COLO668 (cell line): Measurements from ENCODE around the gene KRTAP10-11.
"Not testable (repeated sequence)": the region's sequence is repeated elsewhere in the genome, so short reads cannot be mapped to it uniquely, and the experiment has no call there.

Experiments used
- DNase-seq: peaks from one replicate; lab custom pipeline; 2025; ENCODE audit not compliant: unreplicated experiment; lab: John Stamatoyannopoulos, UW

Gene KRTAP10-11

GRCh38 chr21:44646366-44647221 is at the start of gene KRTAP10-11:
Gene KRTAP10-11, plus strand, starts transcription at chr21:44646414. Its CDS starts 45 bp downstream, at chr21:44646459.
- DNase-seq = peak; percentile 24

- DNase-seq = no peak
Measured at GRCh38 chr21:44598061-44598460, 48.2 kb upstream of the KRTAP10-11 start.

- no peak for DNase-seq
Measured at GRCh38 chr21:44599264-44600029, 46.8 kb upstream of the KRTAP10-11 start.

GRCh38 chr21:44600118-44600978 is 45.9 kb upstream of the KRTAP10-11 start, which contains the start of gene KRTAP10-7:
Gene KRTAP10-7, plus strand, starts transcription at chr21:44600597. Its CDS starts 25 bp downstream, at chr21:44600622.
- DNase-seq = not testable (repeated sequence)

GRCh38 chr21:44601091-44601490 is 45.1 kb upstream of the KRTAP10-11 start:
- DNase-seq = not testable (repeated sequence)

- no peak for DNase-seq
Measured at GRCh38 chr21:44601596-44602462, 44.4 kb upstream of the KRTAP10-11 start.

- no peak for DNase-seq
Measured at GRCh38 chr21:44602463-44602850, 43.8 kb upstream of the KRTAP10-11 start.

- no peak for DNase-seq
Measured at GRCh38 chr21:44603109-44603875, 42.9 kb upstream of the KRTAP10-11 start.

GRCh38 chr21:44603911-44604310 is 42.3 kb upstream of the KRTAP10-11 start:
- no peak for DNase-seq

GRCh38 chr21:44606495-44606894 is 39.7 kb upstream of the KRTAP10-11 start:
- DNase-seq = no peak

- no peak for DNase-seq
Measured at GRCh38 chr21:44609193-44609592, 37.0 kb upstream of the KRTAP10-11 start.

- not testable (repeated sequence) for DNase-seq
Measured at GRCh38 chr21:44610157-44610843, 35.9 kb upstream of the KRTAP10-11 start.

GRCh38 chr21:44611551-44611950 is 34.7 kb upstream of the KRTAP10-11 start:
- no peak for DNase-seq

GRCh38 chr21:44612029-44612486 is 34.2 kb upstream of the KRTAP10-11 start, which contains the start of gene KRTAP10-8:
Gene KRTAP10-8, plus strand, starts transcription at chr21:44612079. Its CDS starts 22 bp downstream, at chr21:44612101.
- no peak for DNase-seq

- DNase-seq = no peak
Measured at GRCh38 chr21:44612669-44613229, 33.5 kb upstream of the KRTAP10-11 start.

- DNase-seq = no peak
Measured at GRCh38 chr21:44613386-44614155, 32.6 kb upstream of the KRTAP10-11 start.

GRCh38 chr21:44614161-44614631 is 32.0 kb upstream of the KRTAP10-11 start:
- no peak for DNase-seq
